DOHH2 (cell line): ENCODE data around the gene PHC3.

Experiments
- EZH2phosphoT487 ChIP-seq: fragments of 200-600 bp; sonication (generic); IDR thresholded peaks from 2 replicates; pipeline ENCODE4 v1.6.1; 2017; ENCODE audit warnings: borderline replicate concordance, mild to moderate bottlenecking, antibody characterized with exemption, low read length, moderate library complexity, mixed read lengths
- TF ChIP-seq, protein P1 (sequence below): fragments of 200-600 bp; sonication (generic); IDR thresholded peaks from one replicate; pipeline ENCODE4 v1.5.1; 2014; ENCODE audit warnings: antibody characterized with exemption, mild to moderate bottlenecking, low read depth, low read length; ENCODE audit not compliant: poor library complexity, severe bottlenecking

DNA sequence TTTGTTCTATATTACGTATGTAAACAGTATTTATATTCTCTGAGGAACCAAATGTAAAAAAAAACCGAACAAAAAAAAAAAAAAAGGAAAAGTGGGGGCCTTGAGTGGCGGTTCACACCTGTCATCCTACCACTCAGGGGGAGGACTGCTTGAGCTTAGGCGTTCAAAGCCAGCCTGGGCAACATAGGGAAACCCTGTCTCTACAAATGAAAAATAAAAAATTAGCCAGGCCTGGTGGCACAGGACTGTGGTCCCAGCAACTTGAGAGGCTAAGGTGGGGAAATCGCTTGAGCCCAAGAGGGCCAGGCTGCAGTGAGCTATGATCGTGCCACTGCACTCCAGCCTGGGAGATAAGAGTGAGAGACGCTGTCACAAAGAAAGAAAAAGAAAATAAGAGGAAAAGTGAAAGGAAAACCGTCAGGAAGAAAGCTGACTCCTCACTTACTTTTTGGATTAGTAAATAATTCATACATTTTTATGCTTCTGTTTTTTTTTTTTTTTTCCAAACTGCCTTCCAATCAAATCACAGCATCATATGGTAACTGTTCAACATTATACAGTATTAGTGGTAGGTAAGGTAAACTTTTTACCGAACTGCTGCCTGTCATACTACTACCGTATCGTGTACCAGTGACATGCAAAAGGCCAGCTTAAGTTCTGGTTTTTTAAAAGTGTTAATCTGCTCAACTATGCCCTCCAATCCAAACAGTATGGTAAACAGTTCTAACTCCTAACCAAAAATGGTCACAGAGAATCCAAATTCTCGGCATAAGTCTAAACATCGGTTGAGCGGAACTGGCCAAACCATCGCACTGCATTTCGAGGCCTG, 1.2 kb downstream of the PHC3 start:
- TF ChIP-seq, protein P1, sequence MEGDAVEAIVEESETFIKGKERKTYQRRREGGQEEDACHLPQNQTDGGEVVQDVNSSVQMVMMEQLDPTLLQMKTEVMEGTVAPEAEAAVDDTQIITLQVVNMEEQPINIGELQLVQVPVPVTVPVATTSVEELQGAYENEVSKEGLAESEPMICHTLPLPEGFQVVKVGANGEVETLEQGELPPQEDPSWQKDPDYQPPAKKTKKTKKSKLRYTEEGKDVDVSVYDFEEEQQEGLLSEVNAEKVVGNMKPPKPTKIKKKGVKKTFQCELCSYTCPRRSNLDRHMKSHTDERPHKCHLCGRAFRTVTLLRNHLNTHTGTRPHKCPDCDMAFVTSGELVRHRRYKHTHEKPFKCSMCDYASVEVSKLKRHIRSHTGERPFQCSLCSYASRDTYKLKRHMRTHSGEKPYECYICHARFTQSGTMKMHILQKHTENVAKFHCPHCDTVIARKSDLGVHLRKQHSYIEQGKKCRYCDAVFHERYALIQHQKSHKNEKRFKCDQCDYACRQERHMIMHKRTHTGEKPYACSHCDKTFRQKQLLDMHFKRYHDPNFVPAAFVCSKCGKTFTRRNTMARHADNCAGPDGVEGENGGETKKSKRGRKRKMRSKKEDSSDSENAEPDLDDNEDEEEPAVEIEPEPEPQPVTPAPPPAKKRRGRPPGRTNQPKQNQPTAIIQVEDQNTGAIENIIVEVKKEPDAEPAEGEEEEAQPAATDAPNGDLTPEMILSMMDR = no peak
- no peak for TF ChIP-seq EZH2phosphoT487
